Measurements from ENCODE around the gene SLC44A4.

Gene SLC44A4

GRCh38 chr6:31878222-31878621 is 575 bp downstream of the SLC44A4 start:
- H3K4me2 ChIP-seq (ENCODE audit: low read depth, low read length) = no peak overlapping the region
- no peaks in the 10 kb centered on the region for H3K4me1 ChIP-seq (ENCODE audit: low read length)
- no peaks in the 10 kb centered on the region for H3K9me3 ChIP-seq (replicated peaks; ENCODE audit: insufficient read depth, low read length)
- H3K79me2 ChIP-seq (ENCODE audit: low read length) = no peaks in the 10 kb centered on the region
- TF ChIP-seq EZH2phosphoT487 (IDR thresholded peaks at IDR 0.05; ENCODE audit: low read length) (no peak), CTCF (IDR thresholded peaks at IDR 0.05; ENCODE audit: low read length) (no peak), EZH2 (optimal IDR thresholded peaks at IDR 0.05; ENCODE audit: low read depth, low read length) (no peak)
- H3K27me3 ChIP-seq (replicated peaks; ENCODE audit: insufficient read depth, low read length) = no peaks in the 10 kb centered on the region
- H3K9me2 ChIP-seq (replicated peaks; ENCODE audit: insufficient read depth, low read length) = no peaks in the 10 kb centered on the region
- H2AFZ ChIP-seq (ENCODE audit: low read length) = no peak overlapping the region
- no peaks in the 10 kb centered on the region for H3F3A ChIP-seq (ENCODE audit: insufficient read depth, low read length)
- H3K9ac ChIP-seq (ENCODE audit: low read length) = no peak overlapping the region
- DNase-seq = no peak
- H3K4me3 ChIP-seq (ENCODE audit: low read length) = no peak overlapping the region
- no peaks in the 10 kb centered on the region for H3K36me3 ChIP-seq (replicated peaks; ENCODE audit: insufficient read depth, low read length)
- no peaks in the 10 kb centered on the region for H4K20me1 ChIP-seq (ENCODE audit: insufficient read depth, low read length)
- no peak overlapping the region for H3K27ac ChIP-seq (ENCODE audit: low read length)

- no peak overlapping the region for H3K27ac ChIP-seq (ENCODE audit: low read length)
- H3K27me3 ChIP-seq (replicated peaks; ENCODE audit: insufficient read depth, low read length) = no peaks in the 10 kb centered on the region
- H3K9me3 ChIP-seq (replicated peaks; ENCODE audit: insufficient read depth, low read length) = no peaks in the 10 kb centered on the region
- H2AFZ ChIP-seq (ENCODE audit: low read length) = no peak overlapping the region
- H3K36me3 ChIP-seq (replicated peaks; ENCODE audit: insufficient read depth, low read length) = no peaks in the 10 kb centered on the region
- H3K4me3 ChIP-seq (ENCODE audit: low read length) = no peak overlapping the region
- H3K9ac ChIP-seq (ENCODE audit: low read length) = no peak overlapping the region
- TF ChIP-seq EZH2phosphoT487 (IDR thresholded peaks at IDR 0.05; ENCODE audit: low read length) = no peak
- no peak for TF ChIP-seq EZH2 (optimal IDR thresholded peaks at IDR 0.05; ENCODE audit: low read depth, low read length)
- no peak for TF ChIP-seq CTCF (IDR thresholded peaks at IDR 0.05; ENCODE audit: low read length)
- no peaks in the 10 kb centered on the region for H4K20me1 ChIP-seq (ENCODE audit: insufficient read depth, low read length)
- H3K79me2 ChIP-seq (ENCODE audit: low read length) = no peaks in the 10 kb centered on the region
- no peaks in the 10 kb centered on the region for H3K9me2 ChIP-seq (replicated peaks; ENCODE audit: insufficient read depth, low read length)
- no peaks in the 10 kb centered on the region for H3F3A ChIP-seq (ENCODE audit: insufficient read depth, low read length)
- DNase-seq = no peak
- no peak overlapping the region for H3K4me2 ChIP-seq (ENCODE audit: low read depth, low read length)
- H3K4me1 ChIP-seq (ENCODE audit: low read length) = no peaks in the 10 kb centered on the region
Observed at GRCh38 chr6:31877651-31878161, 1.1 kb downstream of the SLC44A4 start.

- no peak overlapping the region for H3K4me3 ChIP-seq (ENCODE audit: low read length)
- no peaks in the 10 kb centered on the region for H4K20me1 ChIP-seq (ENCODE audit: insufficient read depth, low read length)
- no peak overlapping the region for H2AFZ ChIP-seq (ENCODE audit: low read length)
- no peaks in the 10 kb centered on the region for H3K9me3 ChIP-seq (replicated peaks; ENCODE audit: insufficient read depth, low read length)
- H3K4me2 ChIP-seq (ENCODE audit: low read depth, low read length) = no peak overlapping the region
- H3K9me2 ChIP-seq (replicated peaks; ENCODE audit: insufficient read depth, low read length) = no peaks in the 10 kb centered on the region
- H3F3A ChIP-seq (ENCODE audit: insufficient read depth, low read length) = no peaks in the 10 kb centered on the region
- no peaks in the 10 kb centered on the region for H3K36me3 ChIP-seq (replicated peaks; ENCODE audit: insufficient read depth, low read length)
- H3K27me3 ChIP-seq (replicated peaks; ENCODE audit: insufficient read depth, low read length) = no peaks in the 10 kb centered on the region
- H3K4me1 ChIP-seq (ENCODE audit: low read length) = no peaks in the 10 kb centered on the region
- TF ChIP-seq EZH2phosphoT487 (IDR thresholded peaks at IDR 0.05; ENCODE audit: low read length) = no peak
- no peak for TF ChIP-seq CTCF (IDR thresholded peaks at IDR 0.05; ENCODE audit: low read length)
- TF ChIP-seq EZH2 (optimal IDR thresholded peaks at IDR 0.05; ENCODE audit: low read depth, low read length) = no peak
- H3K9ac ChIP-seq (ENCODE audit: low read length) = no peak overlapping the region
- H3K79me2 ChIP-seq (ENCODE audit: low read length) = no peaks in the 10 kb centered on the region
- no peak for DNase-seq
- no peak overlapping the region for H3K27ac ChIP-seq (ENCODE audit: low read length)
Observed at GRCh38 chr6:31877125-31877650, 1.6 kb downstream of the SLC44A4 start.

Data from MM.1S (cell line).